ENCODE results near the gene CTNNAL1. TPM values are rescaled to one million over a fixed set of nuclear protein-coding genes. Genes with fewer than 3 reads are reported as not detected.

The CTNNAL1 gene
- polyA plus RNA-seq, 1 of the 3 experiments (the other 2 are of a cell fraction): 32.8 TPM

DNA sequence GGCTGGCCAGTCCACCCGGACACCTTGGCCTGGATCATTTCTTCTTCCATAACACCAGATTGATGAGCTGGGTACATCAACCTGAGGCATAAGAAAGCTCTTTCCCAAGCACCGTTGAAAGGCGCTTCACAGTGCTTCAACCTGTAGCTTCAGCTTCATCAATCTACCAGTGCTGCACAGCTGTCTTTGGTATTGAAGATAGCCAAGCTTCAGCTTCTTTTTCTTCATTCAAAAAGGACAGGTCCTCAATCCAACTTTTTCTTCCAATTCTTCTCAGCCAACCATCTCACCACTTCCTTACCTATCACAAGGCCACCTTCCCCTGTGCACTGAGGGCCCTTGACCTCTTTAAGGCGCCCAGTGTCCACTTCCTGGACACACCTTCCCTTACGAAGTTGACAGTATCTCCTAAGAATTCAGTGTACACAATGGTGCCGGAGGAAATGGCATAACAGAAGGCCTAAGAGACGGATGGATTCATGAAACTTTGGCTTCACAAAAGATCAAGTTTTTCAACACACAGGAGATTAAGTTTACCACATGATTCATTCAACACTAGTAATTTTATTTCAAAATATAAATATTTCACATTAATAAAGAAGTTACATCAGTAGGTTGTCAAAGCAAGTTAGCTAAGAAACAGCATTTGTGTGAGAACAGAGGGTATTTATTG, 1.4 kb upstream of the CTNNAL1 start:
- ChIA-PET CTCF (interaction anchor here (0.6 to 1.0 kb wide), 2 partner anchors 60 to 84 kb away, joined by 3 read pairs; no protein-coding TSS in a partner anchor), POLR2A (no interaction called here)
- Histone ChIP-seq H3K4me2 (no peak overlapping the region), H3K9me3 (no peaks in the 10 kb centered on the region), H3K27me3 (ENCODE audit: insufficient read depth) (no peaks in the 10 kb centered on the region), H3K27ac (ENCODE audit: low read depth in 2 of 2, low read length in 1 of 2) (peak overlapping the region; percentile 11 to 76; a peak in 1 of 4 replicates), H3K9ac (no peak overlapping the region), H3K9me2 (no peaks in the 10 kb centered on the region), H2AFZ (ENCODE audit: low read depth) (no peak overlapping the region), H3K79me2 (ENCODE audit: insufficient read depth) (peaks cover 24% of the 10 kb centered on the region), H3K4me1 (ENCODE audit: control insufficient read depth in 1 of 2, insufficient read depth in 2 of 2, low read depth in 1 of 2, low read length in 1 of 2) (peaks cover 13 to 22% of the 10 kb centered on the region in 2 experiments), H3K36me3 (replicated peaks in 1 of 2; ENCODE audit: control insufficient read depth in 1 of 2, insufficient read depth in 2 of 2, low read length in 1 of 2) (peaks cover 13 to 26% of the 10 kb centered on the region in 2 experiments), H4K20me1 (ENCODE audit: insufficient read depth) (peaks cover 8% of the 10 kb centered on the region; the same call in 1 of the 2 replicates), H3K4me3 (ENCODE audit: low read depth in 2 of 2, low read length in 1 of 2) (no peak overlapping the region), H3F3A (replicated peaks; ENCODE audit: insufficient read depth) (peaks cover 42% of the 10 kb centered on the region)
- no peak for DNase-seq
- no peak for TF ChIP-seq RCOR1 (IDR thresholded peaks at IDR 0.05; ENCODE audit: low read length)
- TF ChIP-seq RXRA (IDR thresholded peaks at IDR 0.05; ENCODE audit: borderline replicate concordance, low read depth): no peak
- no peak for TF ChIP-seq MXI1 (IDR thresholded peaks at IDR 0.05; ENCODE audit: low read depth, low read length)
- no peak for TF ChIP-seq SMC3 (IDR thresholded peaks at IDR 0.05; ENCODE audit: low read depth, low read length)
- WGBS (ENCODE audit: low lambda C conversion rate): 90% methylated on average over 7 of the region's 7 CpGs

GRCh38 chr9:109013679-109014607, 644 bp upstream of the CTNNAL1 start:
- Histone ChIP-seq H2AFZ (ENCODE audit: low read depth) (peak overlapping the region; percentile 59), H3K4me1 (ENCODE audit: control insufficient read depth in 1 of 2, insufficient read depth in 2 of 2, low read depth in 1 of 2, low read length in 1 of 2) (peaks cover 13 to 22% of the 10 kb centered on the region in 2 experiments), H3K4me3 (ENCODE audit: low read depth in 2 of 2, low read length in 1 of 2) (peak overlapping the region; percentile 41 to 46), H3K27ac (ENCODE audit: low read depth in 2 of 2, low read length in 1 of 2) (peak overlapping the region; percentile 75 to 76), H3K9me2 (no peaks in the 10 kb centered on the region), H3F3A (replicated peaks; ENCODE audit: insufficient read depth) (peaks cover 42% of the 10 kb centered on the region), H3K9me3 (no peaks in the 10 kb centered on the region), H3K4me2 (peak overlapping the region; percentile 97), H4K20me1 (ENCODE audit: insufficient read depth) (peaks cover 8% of the 10 kb centered on the region; the same call in 1 of the 2 replicates), H3K27me3 (ENCODE audit: insufficient read depth) (no peaks in the 10 kb centered on the region), H3K36me3 (replicated peaks in 1 of 2; ENCODE audit: control insufficient read depth in 1 of 2, insufficient read depth in 2 of 2, low read length in 1 of 2) (peaks cover 8 to 18% of the 10 kb centered on the region in 2 experiments), H3K79me2 (ENCODE audit: insufficient read depth) (peaks cover 32% of the 10 kb centered on the region), H3K9ac (no peak overlapping the region)
- no peak for DNase-seq
- TF ChIP-seq MXI1 (IDR thresholded peaks at IDR 0.05; ENCODE audit: low read depth, low read length) (peak; percentile 97), GATA2 (CRISPR knock-in tag; IDR thresholded peaks at IDR 0.05) (no peak), POLR2AphosphoS5 (IDR thresholded peaks at IDR 0.05; ENCODE audit: low read depth, low read length) (0 out of 2 replicates have a peak, but pooled peaks have one; percentile 9)
- TF ChIP-seq, protein P1, sequence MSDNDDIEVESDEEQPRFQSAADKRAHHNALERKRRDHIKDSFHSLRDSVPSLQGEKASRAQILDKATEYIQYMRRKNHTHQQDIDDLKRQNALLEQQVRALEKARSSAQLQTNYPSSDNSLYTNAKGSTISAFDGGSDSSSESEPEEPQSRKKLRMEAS (IDR thresholded peaks at IDR 0.05; ENCODE audit: low read depth): no peak
- 44% methylated on average over 16 of the region's 19 CpGs for WGBS (ENCODE audit: low lambda C conversion rate)
- POLR2A ChIA-PET: no interaction called here
- CTCF ChIA-PET: interaction anchor here (1.0 kb wide), 1 partner anchor 60 kb away, joined by 3 read pairs; no protein-coding TSS in a partner anchor

Measured in SK-N-SH (cell line).